Gastrocnemius medialis (tissue), 4 donors: ENCODE measurements around the gene OR2F2. TPM values are rescaled to one million over a fixed set of nuclear protein-coding genes. Genes with fewer than 3 reads are reported as not detected.

ENCODE experiments used
- ATAC-seq, 2 donors: fragments of 150-250 bp; one replicate each; pipeline ENCODE4 v1.9.1; 2016
- DNase-seq, 2 donors: peaks; one replicate each; pipeline ENCODE4 v3.0.0-alpha.2; 2019
- H3K27ac ChIP-seq, 4 donors: fragments of 200-600 bp; sonication (generic); 1 replicate in 1 of 4; 2 replicates in 3 of 4; pipeline ENCODE4 v1.5.1; 2016 to 2018; ENCODE audit warnings: mild to moderate bottlenecking in 2 of 4, moderate library complexity in 1 of 4
- H3K27me3 ChIP-seq, 3 donors: fragments of 200-600 bp; sonication (generic) in 2 of 3; 1 replicate in 1 of 3; 2 replicates in 2 of 3; pipeline versions ENCODE4 v1.5.1 to v1.6.0; 2016 to 2019; ENCODE audit warnings: mild to moderate bottlenecking in 1 of 3, moderate library complexity in 1 of 3
- H3K36me3 ChIP-seq, 2 donors: fragments of 200-600 bp; sonication (generic) in 1 of 2; one replicate each; pipeline ENCODE4 v1.5.1; 2017 to 2018
- H3K4me1 ChIP-seq, 2 donors: fragments of 200-600 bp; sonication (generic) in 1 of 2; one replicate each; pipeline ENCODE4 v1.5.1; 2016 to 2017; ENCODE audit warnings: mild to moderate bottlenecking in 2 of 2
- H3K4me3 ChIP-seq, 4 donors: fragments of 200-600 bp; sonication (generic) in 3 of 4; 1 replicate in 1 of 4; 2 replicates in 3 of 4; pipeline ENCODE4 v1.5.1; 2016 to 2019; ENCODE audit warnings: mild to moderate bottlenecking in 2 of 4
- H3K9me3 ChIP-seq, 3 donors: fragments of 200-600 bp; sonication (generic) in 2 of 3; 1 replicate in 1 of 3; 2 replicates in 2 of 3; pipeline ENCODE4 v1.5.1; 2016 to 2019
- POLR2A ChIP-seq, 2 donors: fragments of 450-650 bp; IDR thresholded peaks; one replicate each; pipeline ENCODE4 v1.6.1; 2017; ENCODE audit warnings: antibody characterized with exemption in 2 of 2, mild to moderate bottlenecking in 2 of 2, moderate library complexity in 2 of 2
- in situ Hi-C, 4 donors: fragments of 200-750 bp; cut with MboI; loops; one replicate each; pipeline versions ENCODE4 v1.15.0 to v1.8.0; 2017; ENCODE audit warnings: low sequenced_read_pairs in 4 of 4
- intact Hi-C: fragments of 100-400 bp; cut with DNase I; formaldehyde crosslinking; loops from one replicate; pipeline ENCODE4 v1.15.1; 2023; ENCODE audit warnings: low total_unique reads
- total RNA-seq, 4 donors: library from RNA; depleted of rRNA; stranded (reverse); fragments of >200 nt; gene quantifications; one replicate each; pipeline versions ENCODE4 v1.1.0 to v1.2.3, GENCODE V29; 2016
- TF ChIP-seq, protein P1 (sequence below), 5 experiments: fragments of 450-650 bp in 3 of 5; fragments of 200-600 bp in 2 of 5; sonication (generic) in 2 of 5; IDR thresholded peaks in 4 of 5; conservative IDR thresholded peaks in 1 of 5; 1 replicate in 4 of 5; 2 replicates in 1 of 5; pipeline ENCODE4 v1.5.1; 2016 to 2019; ENCODE audit warnings: antibody characterized with exemption in 5 of 5, mild to moderate bottlenecking in 3 of 5, moderate library complexity in 3 of 5

Gene OR2F2
- total RNA-seq, 4 donors from 2014 or later, result not detected

DNA sequence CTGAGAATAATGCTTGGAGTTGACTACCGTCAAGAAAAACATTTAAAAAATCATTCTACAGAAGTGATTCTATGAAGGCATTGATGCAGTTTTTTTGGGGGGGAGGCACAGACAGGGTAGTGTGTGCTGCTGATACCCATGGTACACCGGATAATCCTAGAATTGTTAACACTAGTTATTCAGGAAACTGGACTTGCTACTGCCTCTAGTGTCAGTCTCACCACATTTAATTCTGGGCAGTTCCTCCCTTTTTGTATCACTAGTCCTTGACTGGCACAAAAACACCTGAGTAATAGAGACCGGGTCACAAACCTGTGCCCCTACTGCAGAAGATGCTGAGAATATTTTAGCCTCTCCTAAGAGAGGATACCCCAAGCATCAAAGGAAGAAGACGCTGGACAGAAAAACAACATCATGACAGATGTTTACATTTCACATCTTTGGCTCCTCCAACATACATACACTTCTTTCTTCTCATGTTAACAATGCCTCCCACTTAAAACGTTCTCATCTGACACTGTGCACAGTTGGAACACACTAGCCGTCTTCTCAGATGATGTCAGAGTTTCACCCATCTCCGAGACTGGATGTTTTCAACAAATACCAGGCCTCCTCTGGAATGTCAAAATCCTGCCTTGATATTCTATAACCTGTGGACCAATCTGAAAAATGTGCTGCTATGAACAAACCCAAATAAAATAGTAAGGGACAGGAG, 19.9 kb upstream of the OR2F2 start:
- intact Hi-C loops (no loop called here), in situ Hi-C loops (no loop called here)
- no peak for ATAC-seq

DNA sequence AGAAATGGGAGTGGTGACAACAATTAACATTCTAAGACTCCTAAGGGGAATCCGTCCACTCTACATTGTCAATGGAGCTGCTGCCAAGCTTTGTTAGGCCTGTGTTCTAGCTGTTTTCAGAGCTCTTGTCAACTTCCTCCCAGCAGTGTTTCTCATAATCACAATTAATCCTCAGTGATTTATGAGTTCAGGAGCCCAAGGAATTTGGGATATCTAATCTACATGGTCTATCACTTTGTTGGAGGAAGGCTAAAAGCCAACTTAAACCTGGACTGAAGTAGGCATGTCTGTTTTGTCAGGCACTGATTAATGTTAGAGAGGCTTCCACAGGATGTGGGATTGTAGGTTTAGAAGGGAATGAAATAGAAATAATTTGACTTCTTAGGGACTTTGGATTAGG, 10.2 kb upstream of the OR2F2 start:
- H3K9me3 ChIP-seq, result no peaks in the 10 kb centered on the region
- in situ Hi-C loops, result no loop called here
- no peak overlapping the region for H3K27ac ChIP-seq
- H3K4me3 ChIP-seq, result no peak overlapping the region
- H3K36me3 ChIP-seq, result no peaks in the 10 kb centered on the region
- H3K4me1 ChIP-seq, result no peaks in the 10 kb centered on the region
- DNase-seq (no peak), ATAC-seq (no peak)
- TF ChIP-seq, protein P1, sequence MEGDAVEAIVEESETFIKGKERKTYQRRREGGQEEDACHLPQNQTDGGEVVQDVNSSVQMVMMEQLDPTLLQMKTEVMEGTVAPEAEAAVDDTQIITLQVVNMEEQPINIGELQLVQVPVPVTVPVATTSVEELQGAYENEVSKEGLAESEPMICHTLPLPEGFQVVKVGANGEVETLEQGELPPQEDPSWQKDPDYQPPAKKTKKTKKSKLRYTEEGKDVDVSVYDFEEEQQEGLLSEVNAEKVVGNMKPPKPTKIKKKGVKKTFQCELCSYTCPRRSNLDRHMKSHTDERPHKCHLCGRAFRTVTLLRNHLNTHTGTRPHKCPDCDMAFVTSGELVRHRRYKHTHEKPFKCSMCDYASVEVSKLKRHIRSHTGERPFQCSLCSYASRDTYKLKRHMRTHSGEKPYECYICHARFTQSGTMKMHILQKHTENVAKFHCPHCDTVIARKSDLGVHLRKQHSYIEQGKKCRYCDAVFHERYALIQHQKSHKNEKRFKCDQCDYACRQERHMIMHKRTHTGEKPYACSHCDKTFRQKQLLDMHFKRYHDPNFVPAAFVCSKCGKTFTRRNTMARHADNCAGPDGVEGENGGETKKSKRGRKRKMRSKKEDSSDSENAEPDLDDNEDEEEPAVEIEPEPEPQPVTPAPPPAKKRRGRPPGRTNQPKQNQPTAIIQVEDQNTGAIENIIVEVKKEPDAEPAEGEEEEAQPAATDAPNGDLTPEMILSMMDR (IDR thresholded peaks at IDR 0.05 in 4 of 5, conservative IDR thresholded peaks at IDR 0.05 in 1 of 5), result no peak
- TF ChIP-seq POLR2A (IDR thresholded peaks at IDR 0.05), result no peak
- H3K27me3 ChIP-seq, result no peaks in the 10 kb centered on the region
- intact Hi-C loops, result no loop called here

More for the DNA sequence above, 19.9 kb upstream of the OR2F2 start:
- no peak for TF ChIP-seq POLR2A (IDR thresholded peaks at IDR 0.05)
- TF ChIP-seq, protein P1 (IDR thresholded peaks at IDR 0.05 in 4 of 5, conservative IDR thresholded peaks at IDR 0.05 in 1 of 5), result no peak
- no peaks in the 10 kb centered on the region for H3K4me1 ChIP-seq
- H3K27me3 ChIP-seq, result no peaks in the 10 kb centered on the region
- H3K27ac ChIP-seq, result no peak overlapping the region
- no peaks in the 10 kb centered on the region for H3K9me3 ChIP-seq
- no peaks in the 10 kb centered on the region for H3K36me3 ChIP-seq
- DNase-seq, result no peak
- H3K4me3 ChIP-seq, result no peak overlapping the region

DNA sequence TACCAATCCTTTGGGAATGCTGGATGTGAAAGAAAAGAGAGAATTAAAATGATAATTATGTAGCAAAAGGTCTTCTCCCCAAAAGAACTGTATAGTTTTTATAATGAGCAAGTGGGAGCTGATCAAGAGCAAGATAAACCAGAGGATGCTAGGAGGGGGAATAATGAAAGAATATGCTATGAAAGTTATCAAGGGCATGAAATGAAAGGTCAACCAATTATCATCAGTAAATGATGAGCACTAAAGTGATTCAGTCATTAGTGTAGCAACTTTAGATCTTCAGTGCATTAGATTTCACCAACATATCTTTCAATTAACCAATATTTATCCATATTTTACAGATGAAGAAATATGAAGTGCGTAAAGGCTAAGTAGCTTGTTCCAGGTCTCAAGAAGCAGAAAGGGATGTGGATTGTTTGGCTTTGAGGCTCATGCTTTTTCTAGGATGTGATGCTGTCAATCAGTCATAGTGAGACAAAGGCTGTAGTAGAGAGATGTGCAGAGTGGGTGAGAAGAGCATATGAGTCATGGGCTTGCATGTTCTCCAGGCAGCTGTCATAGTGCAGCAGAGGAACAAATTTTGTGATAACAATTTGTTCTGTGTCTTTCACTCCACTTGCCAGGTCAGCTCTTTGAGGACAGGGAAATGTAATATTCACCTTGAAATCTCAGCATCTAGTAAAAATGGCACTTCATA, 5.7 kb upstream of the OR2F2 start:
- Histone ChIP-seq H3K27ac (no peak overlapping the region), H3K4me3 (no peak overlapping the region), H3K9me3 (no peaks in the 10 kb centered on the region), H3K27me3 (no peaks in the 10 kb centered on the region), H3K36me3 (no peaks in the 10 kb centered on the region), H3K4me1 (no peaks in the 10 kb centered on the region)
- no peak for DNase-seq
- in situ Hi-C loops (no loop called here), intact Hi-C loops (no loop called here)
- TF ChIP-seq, protein P1 (IDR thresholded peaks at IDR 0.05 in 4 of 5, conservative IDR thresholded peaks at IDR 0.05 in 1 of 5), result no peak
- no peak for TF ChIP-seq POLR2A (IDR thresholded peaks at IDR 0.05)
- ATAC-seq, result no peak

DNA sequence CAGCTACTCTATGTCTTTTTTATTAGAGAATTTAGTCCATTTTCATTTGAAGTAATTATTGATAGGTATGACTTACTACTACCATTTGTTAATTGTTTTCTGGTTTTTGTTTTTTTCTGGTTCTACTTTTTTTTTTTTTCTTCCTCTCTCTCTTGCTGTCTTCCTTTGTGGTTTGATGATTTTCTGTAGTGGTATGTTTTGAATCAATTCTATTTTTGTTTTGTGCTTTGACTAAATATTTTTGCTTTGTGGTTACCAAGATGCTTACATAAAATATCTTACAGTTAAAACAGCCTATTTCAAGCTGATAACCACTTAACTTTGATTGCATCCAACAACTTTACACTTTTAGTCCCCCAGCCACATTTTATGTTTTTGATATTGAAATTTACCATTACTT, 3.3 kb upstream of the OR2F2 start:
- no peak overlapping the region for H3K4me3 ChIP-seq
- no peaks in the 10 kb centered on the region for H3K4me1 ChIP-seq
- no peak overlapping the region for H3K27ac ChIP-seq
- ATAC-seq, result no peak
- intact Hi-C loops (no loop called here), in situ Hi-C loops (no loop called here)
- H3K27me3 ChIP-seq, result no peaks in the 10 kb centered on the region
- no peaks in the 10 kb centered on the region for H3K9me3 ChIP-seq
- H3K36me3 ChIP-seq, result no peaks in the 10 kb centered on the region
- DNase-seq, result no peak
- no peak for TF ChIP-seq POLR2A (IDR thresholded peaks at IDR 0.05)
- TF ChIP-seq, protein P1 (IDR thresholded peaks at IDR 0.05 in 4 of 5, conservative IDR thresholded peaks at IDR 0.05 in 1 of 5), result no peak
